ENCODE results near the gene NATD1.

Gene NATD1

GRCh38 chr17:21275047-21275578 lies 21.9 kb upstream of the NATD1 start:
- DNase-seq = peak in 1 of 4 experiments; percentile 33

- DNase-seq = no peak
These were observed 19.9 kb upstream of the NATD1 start for GRCh38 chr17:21272881-21273792.

GRCh38 chr17:21272250-21272649 lies 19.0 kb upstream of the NATD1 start:
- DNase-seq = no peak

GRCh38 chr17:21271454-21272183 lies 18.4 kb upstream of the NATD1 start:
- DNase-seq = no peak

GRCh38 chr17:21269394-21269793 lies 16.2 kb upstream of the NATD1 start:
- no peak for DNase-seq

GRCh38 chr17:21268596-21269188 lies 15.5 kb upstream of the NATD1 start:
- no peak for DNase-seq

- DNase-seq = no peak
These were observed 10.2 kb upstream of the NATD1 start for GRCh38 chr17:21263376-21263775.

- DNase-seq = no peak
These were observed 9.2 kb upstream of the NATD1 start for GRCh38 chr17:21262259-21262993.

- no peak for DNase-seq
These were observed 5.4 kb upstream of the NATD1 start for GRCh38 chr17:21258593-21258992.

GRCh38 chr17:21253646-21254441 lies 634 bp upstream of the NATD1 start:
- no peak for DNase-seq

- no peak for DNase-seq
These were observed 868 bp downstream of the NATD1 start for GRCh38 chr17:21252289-21252795.

GRCh38 chr17:21251337-21252010 lies 1.7 kb downstream of the NATD1 start:
- no peak for DNase-seq

- no peak for DNase-seq
These were observed 2.4 kb downstream of the NATD1 start for GRCh38 chr17:21250854-21251253.

GRCh38 chr17:21249920-21250703 lies 3.1 kb downstream of the NATD1 start:
- no peak for DNase-seq

- no peak for DNase-seq
These were observed 4.0 kb downstream of the NATD1 start for GRCh38 chr17:21249086-21249795.

GRCh38 chr17:21248500-21248899 lies 4.7 kb downstream of the NATD1 start:
- DNase-seq = no peak

GRCh38 chr17:21247552-21248258 lies 5.5 kb downstream of the NATD1 start:
- no peak for DNase-seq

- no peak for DNase-seq
These were observed 6.5 kb downstream of the NATD1 start for GRCh38 chr17:21246698-21247097.

- no peak for DNase-seq
These were observed 7.5 kb downstream of the NATD1 start for GRCh38 chr17:21245639-21246084.

Measured in activated naive CD4-positive, alpha-beta T cell (primary cell).